Activated CD4-positive, alpha-beta memory T cell treated with anti-CD3 and anti-CD28 coated beads, Interleukin-2, amount 10 ng/mL, durations not matched to agents 7 days and 5 days (primary cell): ENCODE results near the gene XPO5. TPM values are rescaled to one million over a fixed set of nuclear protein-coding genes. Genes with fewer than 3 reads are reported as not detected.

Experiments
- CTCF ChIA-PET: fragments of 350-600 bp; sonication (Branson Sonifier 250); formaldehyde crosslinking; loops from one replicate; lab custom pipeline; 2021; ENCODE audit warnings: antibody characterized with exemption, inconsistent platforms; lab: Charles Lee
- POLR2A ChIA-PET: fragments of 350-600 bp; sonication (Branson Sonifier 250); formaldehyde crosslinking; loops from one replicate; lab custom pipeline; 2021; ENCODE audit warnings: antibody characterized with exemption; lab: Charles Lee
- DNase-seq: peaks from one replicate; pipeline ENCODE4 v3.0.0-alpha.2; 2020
- H3K27ac Mint-ChIP-seq: one replicate; pipeline ENCODE4 v1.8.0; 2021; ENCODE audit warnings: mild to moderate bottlenecking, mixed read lengths
- H3K27me3 Mint-ChIP-seq: one replicate; pipeline ENCODE4 v1.8.0; 2021; ENCODE audit warnings: mixed read lengths
- H3K36me3 Mint-ChIP-seq: one replicate; pipeline ENCODE4 v1.8.0; 2021; ENCODE audit warnings: low read depth, mixed read lengths
- H3K4me1 Mint-ChIP-seq: one replicate; pipeline ENCODE4 v1.8.0; 2021; ENCODE audit warnings: mixed read lengths
- H3K4me3 Mint-ChIP-seq: one replicate; pipeline ENCODE4 v1.8.0; 2021; ENCODE audit warnings: mild to moderate bottlenecking, mixed read lengths
- H3K9me3 Mint-ChIP-seq: one replicate; pipeline ENCODE4 v1.8.0; 2021; ENCODE audit warnings: mixed read lengths
- total RNA-seq, 2 experiments: library from RNA; stranded (reverse); gene quantifications; one replicate each; pipeline ENCODE4 v1.2.3, GENCODE V29; 2021

XPO5 gene
- total RNA-seq: 10 to 100 TPM; 62.5 to 78.5 TPM

DNA sequence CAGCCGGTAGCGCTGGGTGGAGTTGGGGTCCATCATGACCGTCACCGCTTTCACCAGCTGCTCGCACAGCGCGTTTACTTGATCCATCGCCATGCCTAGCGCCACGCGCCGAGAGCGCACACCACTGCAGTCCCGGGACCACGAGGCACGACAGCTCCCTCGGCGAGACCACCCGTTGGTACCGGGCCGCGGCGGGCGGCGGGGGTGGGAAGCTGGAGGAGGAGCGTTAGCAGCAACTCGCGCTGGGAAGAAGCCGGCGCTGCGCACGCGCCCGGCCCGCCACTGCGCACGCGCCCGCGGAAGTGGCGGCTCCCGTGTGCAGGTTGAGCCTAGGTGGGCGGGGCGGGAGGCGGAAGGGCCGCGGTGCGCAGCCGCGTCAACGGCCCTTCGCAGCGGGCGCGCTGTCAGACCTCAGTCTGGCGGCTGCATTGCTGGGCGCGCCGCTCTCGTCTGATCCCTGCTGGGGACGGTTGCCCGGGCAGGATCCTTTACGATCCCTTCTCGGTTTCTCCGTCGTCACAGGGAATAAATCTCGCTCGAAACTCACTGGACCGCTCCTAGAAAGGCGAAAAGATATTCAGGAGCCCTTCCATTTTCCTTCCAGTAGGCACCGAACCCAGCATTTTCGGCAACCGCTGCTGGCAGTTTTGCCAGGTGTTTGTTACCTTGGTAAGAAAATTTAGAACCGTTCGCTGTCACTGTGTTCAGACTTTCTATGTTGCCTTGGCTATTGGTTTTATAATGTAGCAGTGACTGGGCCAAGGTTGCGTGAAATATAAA is at the start of gene XPO5, which contains the start of gene POLH:
TSS of gene XPO5 (minus strand) at position 267 of the 780 bp plus-strand sequence. CDS start at position 93, 174 bp downstream.
TSS of gene POLH (plus strand) at position 414 of the 780 bp plus-strand sequence. CDS start 6,135 bp downstream, outside the sequence.
- Mint-ChIP-seq H3K27ac (peak within 1 kb of the TSS; percentile 89), H3K36me3 (peaks cover 66% of the 10 kb centered on the region), H3K27me3 (no peaks in the 10 kb centered on the region), H3K4me1 (peaks cover 58% of the 10 kb centered on the region), H3K9me3 (no peaks in the 10 kb centered on the region), H3K4me3 (peak within 1 kb of the TSS; percentile 97)
- ChIA-PET CTCF (interaction anchor here (0.9 to 1.1 kb wide), 4 partner anchors 9 to 62 kb away, joined by 3 to 6 read pairs (median 3); partner anchors contain the start of gene GTPBP2), POLR2A (interaction anchor here (0.5 to 2.2 kb wide), 23 partner anchors 9 to 671 kb away, joined by 3 to 26 read pairs (median 3); partner anchors contain the start of genes ABCC10, CNPY3, GTPBP2 and HSP90AB1)
- peak; percentile 93 for DNase-seq

DNA sequence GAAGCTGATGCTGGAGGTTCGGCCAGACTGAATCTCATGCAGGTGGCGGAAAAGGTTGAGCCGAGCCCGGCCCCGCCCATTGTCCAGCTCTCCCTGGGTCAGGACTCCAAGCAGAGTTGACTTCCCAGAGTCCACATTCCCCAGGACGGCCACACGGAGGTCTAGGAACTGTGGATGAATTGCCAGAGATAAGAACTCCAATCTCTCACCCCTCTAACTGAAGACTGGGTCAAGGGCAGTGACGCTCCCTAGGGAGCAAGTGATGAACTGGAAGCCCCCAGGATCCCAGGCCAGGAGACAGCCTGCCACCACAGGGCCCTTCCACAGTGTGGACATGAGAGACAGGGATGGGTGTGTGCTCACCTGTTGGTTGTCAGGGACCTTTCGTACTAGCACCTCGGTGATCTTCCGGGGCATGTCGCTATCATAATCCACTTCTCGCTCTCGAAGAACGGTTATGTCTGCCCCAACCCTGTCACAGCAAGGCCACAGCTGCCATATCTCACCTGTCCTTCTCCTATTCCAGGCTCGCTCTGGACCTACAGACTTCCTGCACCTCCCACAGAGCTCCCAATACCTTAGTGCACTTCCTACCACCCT is 49.7 kb upstream of the XPO5 start:
- no peak overlapping the region for H3K27ac Mint-ChIP-seq
- H3K9me3 Mint-ChIP-seq: no peaks in the 10 kb centered on the region
- peaks cover 74% of the 10 kb centered on the region for H3K36me3 Mint-ChIP-seq
- DNase-seq: no peak
- H3K4me1 Mint-ChIP-seq: peaks cover 38% of the 10 kb centered on the region
- POLR2A ChIA-PET: no interaction called here
- no peak overlapping the region for H3K4me3 Mint-ChIP-seq
- CTCF ChIA-PET: no interaction called here
- H3K27me3 Mint-ChIP-seq: no peaks in the 10 kb centered on the region

DNA sequence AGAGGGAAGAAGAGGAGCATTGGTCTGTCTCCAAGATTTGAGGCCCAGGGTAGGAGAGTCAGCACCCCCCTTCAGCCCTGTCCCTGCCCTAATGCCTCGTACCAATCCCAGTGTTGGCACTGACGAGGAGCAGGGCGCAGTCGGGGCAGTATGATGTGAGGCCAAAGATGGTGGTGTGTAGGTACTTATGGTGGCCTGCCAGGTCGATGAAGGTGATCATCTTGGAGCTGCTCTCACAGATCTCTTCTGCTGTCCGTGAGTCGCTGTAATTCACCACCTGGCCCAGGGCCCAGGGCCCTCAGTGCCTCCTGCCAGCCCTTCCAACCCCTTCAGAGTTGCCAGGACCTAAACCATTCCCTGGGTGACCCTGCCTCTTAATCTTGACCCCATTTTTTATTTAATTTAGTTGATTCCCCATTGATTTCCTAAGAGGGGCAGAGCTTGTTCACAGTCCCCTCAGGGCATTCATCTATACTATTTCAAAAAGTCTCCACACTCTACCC is 49.0 kb upstream of the XPO5 start:
- Mint-ChIP-seq H3K4me1 (peaks cover 31% of the 10 kb centered on the region), H3K36me3 (peaks cover 79% of the 10 kb centered on the region), H3K4me3 (no peak overlapping the region), H3K27me3 (no peaks in the 10 kb centered on the region), H3K27ac (no peak overlapping the region), H3K9me3 (no peaks in the 10 kb centered on the region)
- CTCF ChIA-PET: no interaction called here
- POLR2A ChIA-PET: interaction anchor here (1.7 kb wide), 1 partner anchor 11 kb away, joined by 5 read pairs; the partner anchor contains the start of gene MAD2L1BP
- no peak for DNase-seq

DNA sequence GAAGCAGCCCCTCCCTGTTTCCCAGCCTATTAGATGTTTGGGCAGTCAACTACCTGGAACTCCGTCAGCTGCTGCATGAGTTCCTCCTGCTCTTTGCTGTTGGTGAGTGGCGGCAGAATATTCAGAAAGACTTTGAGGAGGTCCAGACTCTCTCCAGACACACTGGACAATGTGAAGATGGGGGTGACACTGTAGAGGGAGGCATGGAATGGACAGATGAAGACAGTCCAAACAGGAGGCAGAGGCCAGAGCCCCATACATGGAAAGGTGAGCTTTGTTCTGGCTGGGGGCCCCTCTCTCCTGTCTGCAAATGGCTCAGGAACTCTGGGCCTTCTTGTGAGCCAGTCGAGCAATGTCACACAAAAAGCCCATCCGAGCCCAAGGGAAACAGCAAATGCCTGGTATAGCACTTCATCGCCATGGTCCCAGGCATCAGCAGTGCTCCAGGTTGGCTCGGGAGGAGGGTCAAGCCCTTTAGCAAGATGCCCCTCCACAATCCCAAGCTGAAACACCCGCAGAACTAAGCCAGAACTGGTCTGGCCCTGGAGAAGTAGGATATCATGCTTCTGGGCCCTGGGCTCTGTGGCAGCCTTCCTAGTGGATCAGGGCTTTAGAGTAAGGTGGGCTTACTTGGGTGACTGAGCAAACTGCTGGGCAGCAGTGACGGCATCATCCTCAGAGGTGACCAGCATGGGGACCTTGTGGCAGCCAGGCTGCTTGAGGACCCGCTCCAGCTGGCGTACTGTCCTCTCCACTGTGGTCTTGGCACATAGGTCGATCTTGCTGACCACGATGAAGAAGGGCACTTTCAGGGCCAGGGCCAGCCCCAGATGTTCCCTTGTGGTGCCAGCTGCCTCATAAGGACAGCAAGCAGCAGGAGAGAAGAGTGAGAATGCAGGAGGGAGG is 48.3 kb upstream of the XPO5 start:
- no peaks in the 10 kb centered on the region for H3K9me3 Mint-ChIP-seq
- H3K4me1 Mint-ChIP-seq: peaks cover 30% of the 10 kb centered on the region
- ChIA-PET CTCF (no interaction called here), POLR2A (interaction anchor here (1.3 to 1.7 kb wide), 2 partner anchors 12 to 13 kb away, joined by 4 to 5 read pairs; partner anchors contain the start of gene MAD2L1BP)
- H3K27me3 Mint-ChIP-seq: no peaks in the 10 kb centered on the region
- H3K4me3 Mint-ChIP-seq: no peak overlapping the region
- peaks cover 84% of the 10 kb centered on the region for H3K36me3 Mint-ChIP-seq
- no peak overlapping the region for H3K27ac Mint-ChIP-seq
- DNase-seq: no peak

DNA sequence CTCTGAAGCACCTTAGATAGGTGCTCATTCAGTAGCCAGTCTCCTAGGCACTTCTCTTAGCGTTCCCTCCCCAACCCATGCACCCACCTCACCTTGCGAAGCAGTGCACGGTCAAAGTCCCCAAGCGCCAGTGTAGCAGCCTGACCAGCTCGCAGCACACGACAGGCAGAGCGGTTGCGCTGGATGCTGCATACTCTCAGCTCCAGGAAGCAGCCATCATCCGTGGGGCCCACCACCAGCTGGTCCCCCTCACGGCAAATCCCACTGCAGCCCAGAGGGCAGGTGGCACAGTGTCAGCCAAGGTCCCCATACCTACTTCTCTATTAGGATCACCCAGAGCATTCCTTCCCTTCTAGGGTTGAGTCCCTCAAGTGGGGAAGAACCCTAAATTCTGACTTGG is 46.7 kb upstream of the XPO5 start:
- peak overlapping the region; percentile 42 for H3K27ac Mint-ChIP-seq
- H3K4me3 Mint-ChIP-seq: no peak overlapping the region
- no peaks in the 10 kb centered on the region for H3K27me3 Mint-ChIP-seq
- DNase-seq: no peak
- ChIA-PET POLR2A (interaction anchor here (1.0 to 1.1 kb wide), 2 partner anchors 8 to 47 kb away, joined by 3 to 4 read pairs; partner anchors contain the start of gene XPO5), CTCF (interaction anchor here (1.0 kb wide), 1 partner anchor 14 kb away, joined by 5 read pairs; no protein-coding TSS in a partner anchor)
- H3K36me3 Mint-ChIP-seq: peaks cover 79% of the 10 kb centered on the region
- peaks cover 19% of the 10 kb centered on the region for H3K4me1 Mint-ChIP-seq
- no peaks in the 10 kb centered on the region for H3K9me3 Mint-ChIP-seq

DNA sequence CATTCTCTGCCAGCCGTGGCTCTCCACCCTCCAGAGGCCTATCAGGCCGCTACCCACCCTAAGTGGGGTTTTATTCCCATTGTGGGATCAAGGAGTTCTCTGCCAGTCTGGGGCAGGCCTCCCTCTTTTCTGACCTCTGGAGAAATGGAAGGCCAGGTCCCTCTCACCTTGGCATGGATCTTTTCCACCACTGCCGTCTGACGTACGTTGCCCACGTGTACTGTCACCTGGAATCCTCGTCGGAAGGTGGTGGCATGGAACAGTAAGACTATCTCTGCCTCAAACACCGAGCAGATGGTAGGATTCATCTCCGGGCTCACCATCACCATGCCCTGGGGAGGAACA is 46.0 kb upstream of the XPO5 start:
- no peak for DNase-seq
- ChIA-PET POLR2A (interaction anchor here (1.0 to 1.1 kb wide), 2 partner anchors 8 to 47 kb away, joined by 3 to 4 read pairs; partner anchors contain the start of gene XPO5), CTCF (interaction anchor here (0.6 to 1.0 kb wide), 2 partner anchors 13 to 45 kb away, joined by 3 to 5 read pairs; no protein-coding TSS in a partner anchor)
- peaks cover 12% of the 10 kb centered on the region for H3K4me1 Mint-ChIP-seq
- peaks cover 79% of the 10 kb centered on the region for H3K36me3 Mint-ChIP-seq
- no peak overlapping the region for H3K4me3 Mint-ChIP-seq
- H3K9me3 Mint-ChIP-seq: no peaks in the 10 kb centered on the region
- H3K27ac Mint-ChIP-seq: peak overlapping the region; percentile 8
- H3K27me3 Mint-ChIP-seq: no peaks in the 10 kb centered on the region

DNA sequence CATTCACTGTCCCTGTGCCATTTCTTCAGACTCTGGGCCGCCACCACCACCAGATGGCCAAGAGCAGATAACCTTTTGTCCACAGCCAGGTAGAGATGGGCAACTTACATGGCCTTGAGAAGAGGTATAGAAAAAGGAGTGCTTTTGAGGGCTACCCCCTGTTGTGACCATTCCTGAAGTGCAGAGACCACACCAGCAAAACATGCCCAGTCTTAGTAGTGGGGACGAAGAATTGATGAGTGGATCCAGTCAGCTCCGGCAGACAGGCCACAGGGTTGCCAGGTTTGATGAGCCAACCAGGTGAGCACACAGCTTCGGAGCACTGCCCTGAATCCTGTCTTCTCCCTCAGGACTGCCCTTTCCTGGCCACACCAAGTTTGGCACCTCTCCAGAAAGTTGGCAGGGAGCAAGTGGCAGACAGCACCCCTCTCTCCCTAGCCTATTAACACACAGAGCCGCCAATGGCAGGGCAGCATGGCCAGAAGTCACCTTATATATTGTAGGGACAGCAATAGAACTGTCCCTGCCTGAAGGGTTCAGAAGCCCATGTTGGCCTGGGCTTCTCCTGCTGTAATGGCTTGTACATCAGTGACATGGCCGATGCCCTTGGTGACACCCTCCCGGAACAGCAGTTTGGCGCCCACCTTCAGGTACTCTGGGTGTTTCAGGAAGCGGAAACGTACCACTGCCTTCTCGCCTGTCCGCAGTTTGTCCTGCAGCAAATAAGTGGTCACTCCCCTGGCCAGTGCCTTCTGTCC is 45.4 kb upstream of the XPO5 start:
- ChIA-PET POLR2A (interaction anchor here (1.0 to 4.5 kb wide), 3 partner anchors 7 to 46 kb away, joined by 3 to 30 read pairs (median 4); partner anchors contain the start of genes GTPBP2 and XPO5), CTCF (interaction anchor here (0.6 to 1.0 kb wide), 2 partner anchors 12 to 45 kb away, joined by 3 to 5 read pairs; no protein-coding TSS in a partner anchor)
- peaks cover 79% of the 10 kb centered on the region for H3K36me3 Mint-ChIP-seq
- no peaks in the 10 kb centered on the region for H3K9me3 Mint-ChIP-seq
- no peak overlapping the region for H3K4me3 Mint-ChIP-seq
- peaks cover 6% of the 10 kb centered on the region for H3K4me1 Mint-ChIP-seq
- peak overlapping the region; percentile 8 for H3K27ac Mint-ChIP-seq
- no peaks in the 10 kb centered on the region for H3K27me3 Mint-ChIP-seq
- DNase-seq: no peak

DNA sequence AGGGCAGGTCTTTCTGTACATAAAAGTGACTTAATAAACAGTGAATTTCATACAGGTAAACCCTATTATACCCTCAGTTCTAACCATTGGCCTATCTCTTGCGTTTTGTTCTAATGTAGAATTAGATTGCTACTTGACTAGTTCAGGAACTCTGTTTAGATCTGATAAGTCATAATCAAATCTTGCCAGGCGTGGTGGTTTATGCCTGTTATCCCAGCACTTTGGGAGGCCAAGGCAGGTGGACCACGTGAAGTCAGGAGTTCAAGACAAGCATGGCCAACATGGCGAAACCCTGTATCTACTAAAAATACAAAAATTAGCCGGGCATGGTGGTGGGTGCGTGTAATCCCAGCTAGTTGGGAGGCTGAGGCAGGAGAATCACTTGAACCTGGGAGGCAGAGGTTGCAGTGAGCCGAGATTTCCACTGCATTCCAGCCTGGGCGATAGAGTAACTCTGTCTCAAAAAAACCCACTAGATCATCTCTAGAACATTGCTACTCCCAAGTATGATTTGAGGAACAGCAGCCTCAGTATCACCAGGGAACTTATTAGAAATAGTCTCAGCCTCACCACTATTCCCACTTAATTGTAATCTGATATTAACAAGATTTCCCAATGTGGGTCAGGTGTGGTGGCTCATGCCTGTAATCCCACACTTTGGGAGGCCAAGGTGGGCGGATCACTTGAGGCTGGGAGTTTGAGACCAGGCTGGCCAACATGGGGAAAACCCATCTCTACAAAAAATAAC is 41.1 kb upstream of the XPO5 start:
- POLR2A ChIA-PET: interaction anchor here (0.7 to 4.5 kb wide), 4 partner anchors 13 to 458 kb away, joined by 3 to 30 read pairs (median 5); partner anchors contain the start of genes GTPBP2 and MAD2L1BP
- Mint-ChIP-seq H3K4me1 (no peaks in the 10 kb centered on the region), H3K4me3 (no peak overlapping the region), H3K27ac (no peak overlapping the region), H3K27me3 (no peaks in the 10 kb centered on the region), H3K36me3 (peaks cover 66% of the 10 kb centered on the region), H3K9me3 (no peaks in the 10 kb centered on the region)
- CTCF ChIA-PET: no interaction called here
- no peak for DNase-seq

DNA sequence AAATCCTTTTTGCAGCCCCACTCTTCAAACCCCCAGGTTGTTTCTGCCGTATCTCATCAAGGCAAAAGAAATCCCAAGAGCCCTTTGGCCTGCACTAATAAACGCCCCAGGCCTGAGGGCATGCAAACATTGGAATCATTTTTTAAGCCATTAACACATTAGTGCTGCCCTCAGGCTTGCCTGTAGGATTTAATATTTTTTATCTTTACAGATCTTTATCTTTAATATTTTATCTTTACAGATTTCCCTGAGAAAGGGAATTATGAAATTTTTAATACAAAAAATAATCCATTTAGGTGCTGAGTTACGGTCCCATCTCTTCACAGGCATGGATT is 38.5 kb upstream of the XPO5 start:
- Mint-ChIP-seq H3K27ac (no peak overlapping the region), H3K9me3 (no peaks in the 10 kb centered on the region), H3K4me3 (no peak overlapping the region), H3K27me3 (no peaks in the 10 kb centered on the region), H3K4me1 (no peaks in the 10 kb centered on the region), H3K36me3 (peaks cover 62% of the 10 kb centered on the region)
- no peak for DNase-seq
- ChIA-PET CTCF (no interaction called here), POLR2A (interaction anchor here (1.0 to 1.3 kb wide), 2 partner anchors 8 to 16 kb away, joined by 3 read pairs; no protein-coding TSS in a partner anchor)

DNA sequence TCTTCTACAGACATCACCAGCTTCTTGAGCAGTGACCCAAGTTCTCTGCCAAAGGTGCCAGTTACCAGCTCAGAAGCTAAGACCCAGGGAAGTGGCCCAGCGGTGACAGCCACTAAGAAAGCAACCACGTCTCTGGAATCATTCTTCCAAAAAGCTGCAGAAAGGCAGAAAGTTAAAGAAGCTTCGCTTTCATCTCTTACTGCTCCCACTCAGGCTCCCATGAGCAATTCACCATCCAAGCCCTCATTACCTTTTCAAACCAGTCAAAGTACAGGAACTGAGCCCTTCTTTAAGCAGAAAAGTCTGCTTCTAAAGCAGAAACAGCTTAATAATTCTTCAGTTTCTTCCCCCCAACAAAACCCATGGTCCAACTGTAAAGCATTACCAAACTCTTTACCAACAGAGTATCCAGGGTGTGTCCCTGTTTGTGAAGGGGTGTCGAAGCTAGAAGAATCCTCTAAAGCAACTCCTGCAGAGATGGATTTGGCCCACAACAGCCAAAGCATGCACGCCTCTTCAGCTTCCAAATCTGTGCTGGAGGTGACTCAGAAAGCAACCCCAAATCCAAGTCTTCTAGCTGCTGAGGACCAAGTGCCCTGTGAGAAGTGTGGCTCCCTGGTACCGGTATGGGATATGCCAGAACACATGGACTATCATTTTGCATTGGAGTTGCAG is 38.0 kb upstream of the XPO5 start:
- H3K9me3 Mint-ChIP-seq: no peaks in the 10 kb centered on the region
- no peaks in the 10 kb centered on the region for H3K27me3 Mint-ChIP-seq
- no peak overlapping the region for H3K4me3 Mint-ChIP-seq
- no peak for DNase-seq
- H3K4me1 Mint-ChIP-seq: no peaks in the 10 kb centered on the region
- H3K36me3 Mint-ChIP-seq: peaks cover 65% of the 10 kb centered on the region
- ChIA-PET CTCF (no interaction called here), POLR2A (interaction anchor here (1.0 to 1.3 kb wide), 2 partner anchors 8 to 16 kb away, joined by 3 read pairs; no protein-coding TSS in a partner anchor)
- no peak overlapping the region for H3K27ac Mint-ChIP-seq
